ENCODE results near the gene CLNK. TPM values are rescaled to one million over a fixed set of nuclear protein-coding genes. Genes with fewer than 3 reads are reported as not detected.

The CLNK gene
- total RNA-seq, 1 experiment from 2014 or later = not detected

DNA sequence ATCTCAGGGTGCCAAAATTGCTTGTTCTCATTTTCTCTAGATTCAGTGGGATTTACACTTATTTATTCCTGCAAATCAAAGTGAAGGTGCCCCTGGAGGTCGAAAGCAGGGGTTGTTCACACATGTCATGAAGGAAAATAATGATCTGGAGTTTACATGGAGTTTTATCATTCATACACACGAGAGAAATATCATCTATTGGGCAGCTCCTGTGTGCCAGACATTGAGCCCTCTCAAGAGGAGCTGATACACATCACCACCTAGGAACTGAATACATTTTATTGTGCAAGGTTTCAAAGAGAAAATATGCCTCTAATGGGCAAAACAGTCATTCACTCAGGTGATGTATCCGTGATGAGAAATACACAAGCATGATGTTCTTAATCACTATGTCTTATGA, 23.5 kb downstream of the CLNK start:
- Histone ChIP-seq H3K14ac (ENCODE audit: insufficient read depth, low read length) (no peak overlapping the region), H2BK12ac (ENCODE audit: insufficient read length, low read depth, low read length) (no peak overlapping the region), H3K56ac (ENCODE audit: insufficient read length, low read depth, low read length) (no peak overlapping the region), H3K4ac (ENCODE audit: low read depth, low read length) (no peak overlapping the region), H2AK5ac (ENCODE audit: insufficient read length, low read length) (no peak overlapping the region), H4K8ac (replicated peaks; ENCODE audit: insufficient read length, low read depth, low read length) (no peak overlapping the region), H3K79me2 (ENCODE audit: insufficient read depth, low read length) (no peaks in the 10 kb centered on the region), H2BK15ac (ENCODE audit: low read depth, low read length) (no peak overlapping the region), H3K9me3 (ENCODE audit: control insufficient read depth, low read depth, low read length) (no peaks in the 10 kb centered on the region), H3K4me2 (ENCODE audit: insufficient read depth, insufficient read length, low read length) (no peak overlapping the region), H3K4me1 (ENCODE audit: insufficient read depth, low read length) (no peaks in the 10 kb centered on the region), H2BK20ac (ENCODE audit: low read depth, low read length, poor library complexity, severe bottlenecking) (no peak overlapping the region), H4K5ac (ENCODE audit: insufficient read length, low read depth, low read length) (no peak overlapping the region), H3K79me1 (ENCODE audit: insufficient read depth, low read depth, low read length, poor library complexity, severe bottlenecking) (no peaks in the 10 kb centered on the region), H4K91ac (ENCODE audit: insufficient read length, low read depth, low read length) (no peak overlapping the region), H3K23ac (ENCODE audit: insufficient read length, low read depth, low read length) (no peak overlapping the region), H3K18ac (ENCODE audit: insufficient read length, low read depth, low read length) (no peak overlapping the region), H3K27ac (ENCODE audit: insufficient read length, low read depth, low read length) (no peak overlapping the region), H4K20me1 (ENCODE audit: control insufficient read depth, insufficient read depth, insufficient read length) (no peaks in the 10 kb centered on the region), H2BK120ac (ENCODE audit: low read depth, low read length, poor library complexity, severe bottlenecking) (no peak overlapping the region), H3K9ac (ENCODE audit: extremely low read depth, insufficient read length, low read length) (no peak overlapping the region), H2AFZ (ENCODE audit: low read length) (no peak overlapping the region), H3T11ph (ENCODE audit: low read length) (no peak overlapping the region), H2BK5ac (ENCODE audit: insufficient read length, low read length) (no peak overlapping the region), H3K27me3 (ENCODE audit: insufficient read depth, low read length) (no peaks in the 10 kb centered on the region), H3K23me2 (ENCODE audit: insufficient read length, low read depth, low read length, poor library complexity, severe bottlenecking) (no peaks in the 10 kb centered on the region)
- TF ChIP-seq, protein P1, sequence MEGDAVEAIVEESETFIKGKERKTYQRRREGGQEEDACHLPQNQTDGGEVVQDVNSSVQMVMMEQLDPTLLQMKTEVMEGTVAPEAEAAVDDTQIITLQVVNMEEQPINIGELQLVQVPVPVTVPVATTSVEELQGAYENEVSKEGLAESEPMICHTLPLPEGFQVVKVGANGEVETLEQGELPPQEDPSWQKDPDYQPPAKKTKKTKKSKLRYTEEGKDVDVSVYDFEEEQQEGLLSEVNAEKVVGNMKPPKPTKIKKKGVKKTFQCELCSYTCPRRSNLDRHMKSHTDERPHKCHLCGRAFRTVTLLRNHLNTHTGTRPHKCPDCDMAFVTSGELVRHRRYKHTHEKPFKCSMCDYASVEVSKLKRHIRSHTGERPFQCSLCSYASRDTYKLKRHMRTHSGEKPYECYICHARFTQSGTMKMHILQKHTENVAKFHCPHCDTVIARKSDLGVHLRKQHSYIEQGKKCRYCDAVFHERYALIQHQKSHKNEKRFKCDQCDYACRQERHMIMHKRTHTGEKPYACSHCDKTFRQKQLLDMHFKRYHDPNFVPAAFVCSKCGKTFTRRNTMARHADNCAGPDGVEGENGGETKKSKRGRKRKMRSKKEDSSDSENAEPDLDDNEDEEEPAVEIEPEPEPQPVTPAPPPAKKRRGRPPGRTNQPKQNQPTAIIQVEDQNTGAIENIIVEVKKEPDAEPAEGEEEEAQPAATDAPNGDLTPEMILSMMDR (conservative IDR thresholded peaks at IDR 0.05) = no peak
- DNase-seq = no peak
- no peak overlapping the region for H3K4me3 Mint-ChIP-seq
- no peaks in the 10 kb centered on the region for H3K27me3 Mint-ChIP-seq (ENCODE audit: low read depth)
- H3K36me3 Mint-ChIP-seq (ENCODE audit: insufficient read depth in 1 of 3, low read depth in 3 of 3) = no peaks in the 10 kb centered on the region
- H3K4me1 Mint-ChIP-seq = peaks cover 2 to 4% of the 10 kb centered on the region in 2 experiments; a peak in 2 of 4 replicates
- WGBS (ENCODE audit: extremely low coverage, insufficient read length, low lambda C conversion rate) = no CpG with 5 or more reads among the region's 3 CpGs
- H3K27ac Mint-ChIP-seq = no peak overlapping the region
- no peaks in the 10 kb centered on the region for H3K9me3 Mint-ChIP-seq

Measured in H9 (cell line).